ENCODE data around the gene UBTD1.

The UBTD1 gene

DNA sequence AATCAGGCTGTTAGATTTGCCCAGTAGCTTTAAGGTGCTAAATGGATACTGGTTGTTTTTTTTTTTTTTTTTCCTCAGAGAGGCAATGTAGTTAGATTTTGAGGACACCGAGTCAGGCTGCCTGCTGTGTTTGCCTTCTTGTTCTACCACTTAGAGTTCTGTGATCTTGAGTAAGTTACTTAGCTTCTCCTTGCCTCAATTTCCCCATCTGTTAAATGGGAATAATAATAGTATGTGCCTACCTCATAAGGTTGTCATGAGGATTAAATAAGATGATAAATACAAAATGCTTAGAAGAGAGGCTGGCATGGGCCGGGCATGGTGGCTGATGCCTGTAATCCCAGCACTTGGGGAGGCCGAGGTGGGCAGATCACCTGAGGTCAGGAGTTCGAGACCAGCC lies 120.0 kb downstream of the UBTD1 start:
- H3K36me3 Mint-ChIP-seq: no peaks in the 10 kb centered on the region
- H3K27ac Mint-ChIP-seq: no peak overlapping the region
- no peaks in the 10 kb centered on the region for H3K4me1 Mint-ChIP-seq
- H3K9me3 Mint-ChIP-seq: no peaks in the 10 kb centered on the region
- no peak overlapping the region for H3K4me3 Mint-ChIP-seq
- no peaks in the 10 kb centered on the region for H3K27me3 Mint-ChIP-seq

All from activated naive CD4-positive, alpha-beta T cell treated with anti-CD3 and anti-CD28 coated beads, Interleukin-2, amount 50 U/mL, for 24 hours (primary cell).